ENCODE results near the gene C1GALT1. TPM values are rescaled to one million over a fixed set of nuclear protein-coding genes. Genes with fewer than 3 reads are reported as not detected.
"Not testable (repeated sequence)": the region's sequence is repeated elsewhere in the genome, so short reads cannot be mapped to it uniquely, and the experiment has no call there.

The C1GALT1 gene
- polyA plus RNA-seq, 3 donors: 40.8 to 46.8 (median 42.0) TPM

DNA sequence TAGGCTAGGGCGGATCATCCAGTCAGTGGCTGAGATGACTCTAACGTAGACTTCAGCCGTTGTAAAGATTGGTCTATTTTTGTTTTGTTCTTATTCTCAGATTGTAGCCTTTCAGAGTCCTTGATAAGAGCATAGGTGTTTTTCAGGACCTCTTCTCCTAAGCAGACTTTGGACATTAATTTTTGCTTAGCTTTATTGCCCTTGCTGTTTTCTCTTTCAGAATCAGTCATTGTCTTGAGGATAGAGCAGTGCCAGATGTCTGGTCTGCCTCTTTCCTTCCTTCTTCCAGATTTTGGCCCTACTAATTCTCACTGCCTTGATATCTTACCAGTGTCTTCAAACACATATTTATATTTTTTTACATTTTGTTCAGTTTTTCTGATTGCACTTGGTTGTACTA lies 49.5 kb downstream of the C1GALT1 start:
- DNase-seq (ENCODE audit: low read depth in 3 of 3, low spot score in 2 of 3): no peak

DNA sequence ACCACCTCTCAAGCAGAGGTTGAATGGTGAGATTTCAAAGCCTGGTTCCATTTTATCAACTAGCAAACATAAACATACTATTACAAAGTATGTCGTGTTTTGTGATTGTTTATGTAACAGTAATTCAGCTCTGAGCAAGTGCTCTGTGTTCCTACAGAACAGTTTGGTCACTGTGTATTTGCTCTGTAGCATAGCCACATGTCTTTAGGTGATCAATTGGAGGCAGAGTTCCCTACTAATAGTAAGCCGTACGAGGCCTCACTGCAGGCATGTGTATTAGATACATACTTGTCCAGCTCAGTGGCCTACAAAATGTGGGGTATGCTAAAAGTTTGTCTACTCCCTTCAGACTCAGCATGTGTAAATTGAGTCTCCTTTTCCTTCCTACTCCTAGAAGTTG lies 53.0 kb downstream of the C1GALT1 start:
- DNase-seq (ENCODE audit: low read depth in 3 of 3, low spot score in 2 of 3): no peak

DNA sequence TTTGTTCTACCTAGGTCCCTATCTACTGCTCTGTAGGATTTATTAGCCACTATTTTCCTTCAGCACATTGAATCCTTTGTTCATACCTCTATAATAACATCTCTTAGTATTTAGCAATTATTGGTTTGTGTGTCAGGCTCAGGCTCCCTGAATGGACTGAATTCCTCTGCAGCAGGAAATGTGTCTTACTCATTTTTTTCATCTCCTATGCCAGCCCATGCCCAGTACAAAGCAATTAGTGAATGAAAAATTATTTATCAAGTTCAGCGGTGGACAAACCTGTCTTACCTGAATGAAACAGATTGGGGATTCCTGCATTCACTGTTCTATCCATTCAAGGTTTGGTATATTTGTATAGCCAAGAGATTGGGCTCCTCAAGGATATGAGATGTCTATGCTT lies 53.7 kb downstream of the C1GALT1 start:
- DNase-seq (ENCODE audit: low read depth in 3 of 3, low spot score in 2 of 3): no peak

DNA sequence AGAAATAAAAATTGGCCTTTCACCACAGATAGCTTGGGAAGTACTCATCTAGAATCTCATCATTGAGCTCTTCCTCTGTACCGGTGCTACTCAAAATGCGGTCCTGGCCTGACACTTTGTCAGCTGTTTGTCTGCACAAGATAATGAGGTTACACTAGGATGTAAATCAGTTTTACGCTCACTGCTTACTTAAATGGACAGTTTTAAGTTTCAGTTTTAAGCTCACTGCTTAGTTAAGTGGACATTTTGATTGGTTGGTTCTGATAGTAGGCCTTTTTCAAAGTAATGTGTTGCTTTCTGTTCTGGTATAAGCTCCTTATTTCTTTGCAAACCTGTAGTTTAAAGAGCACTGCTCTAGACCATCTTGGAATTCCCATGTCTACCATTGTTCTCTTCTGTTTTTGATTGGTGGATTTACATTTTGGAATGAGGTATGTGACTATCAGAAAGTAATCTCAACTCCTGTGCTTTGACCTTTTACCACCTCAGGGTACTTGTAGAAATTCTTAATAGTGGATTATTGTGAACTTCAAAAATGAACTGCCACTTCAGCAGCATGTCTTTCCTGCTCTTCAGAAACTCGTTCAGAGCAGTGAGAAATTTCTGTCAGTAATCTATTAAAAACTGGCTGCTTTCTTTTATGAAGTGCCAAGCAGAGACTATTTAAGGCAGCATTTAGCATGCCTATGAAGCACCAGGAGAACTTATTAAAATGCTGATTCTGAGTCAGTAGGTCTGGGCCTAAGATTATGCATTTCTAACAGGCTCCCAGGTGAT lies 55.0 kb downstream of the C1GALT1 start:
- peak in 1 of 3 donors; percentile 5 for DNase-seq (ENCODE audit: low read depth in 3 of 3, low spot score in 2 of 3)

DNA sequence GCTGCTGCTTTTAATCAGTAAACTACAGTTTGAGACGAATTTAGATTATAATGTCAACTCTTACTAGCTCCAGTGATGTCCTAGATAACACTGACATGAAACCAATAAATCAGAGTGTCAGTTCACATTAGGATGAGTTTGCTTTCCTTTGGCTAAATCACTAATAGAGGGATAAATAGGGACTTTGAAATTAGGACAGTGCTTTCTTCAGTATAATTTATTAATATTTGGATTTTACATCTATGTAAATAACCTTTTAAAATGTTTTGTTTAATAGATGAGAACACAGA lies 55.6 kb downstream of the C1GALT1 start:
- DNase-seq (ENCODE audit: low read depth in 3 of 3, low spot score in 2 of 3): no peak

DNA sequence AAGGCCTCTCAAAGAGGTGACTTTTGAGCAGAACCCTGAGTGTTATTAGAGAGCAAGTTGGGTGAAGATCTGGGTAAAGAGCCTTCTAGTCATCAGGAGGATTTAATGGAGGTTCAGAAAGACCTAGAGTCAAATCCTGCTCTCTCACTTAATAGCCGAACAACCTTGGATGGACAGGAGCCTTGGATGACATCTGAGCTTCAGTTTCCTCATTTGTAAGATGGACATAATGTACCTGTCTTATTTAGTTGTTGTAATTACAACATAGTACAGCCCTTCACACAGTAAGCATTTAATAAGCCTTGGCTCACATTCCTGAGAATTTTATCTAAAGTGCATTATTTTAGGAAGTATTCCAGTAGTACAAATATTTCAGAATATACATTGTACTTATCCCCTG lies 57.0 kb downstream of the C1GALT1 start:
- no peak for DNase-seq (ENCODE audit: low read depth in 3 of 3, low spot score in 2 of 3)

DNA sequence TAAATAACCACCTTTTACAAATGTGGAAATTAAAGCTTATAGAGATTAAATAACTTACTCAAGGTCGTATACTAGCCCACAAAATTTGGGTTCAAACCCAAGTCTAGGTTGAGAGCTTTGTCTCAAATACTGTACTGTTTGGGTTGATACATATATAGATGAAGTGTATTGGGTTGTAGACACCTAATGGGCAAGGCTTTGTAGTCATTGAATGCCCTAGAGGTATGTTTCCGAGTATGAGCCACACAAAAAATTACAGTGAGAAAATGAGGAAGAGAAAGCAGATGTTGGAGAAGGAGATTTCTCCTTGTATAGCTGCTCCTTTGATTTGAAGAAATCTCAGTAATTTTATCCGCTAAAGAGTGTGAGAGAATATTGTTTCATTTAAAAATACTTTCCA lies 60.6 kb downstream of the C1GALT1 start:
- no peak for DNase-seq (ENCODE audit: low read depth in 3 of 3, low spot score in 2 of 3)

DNA sequence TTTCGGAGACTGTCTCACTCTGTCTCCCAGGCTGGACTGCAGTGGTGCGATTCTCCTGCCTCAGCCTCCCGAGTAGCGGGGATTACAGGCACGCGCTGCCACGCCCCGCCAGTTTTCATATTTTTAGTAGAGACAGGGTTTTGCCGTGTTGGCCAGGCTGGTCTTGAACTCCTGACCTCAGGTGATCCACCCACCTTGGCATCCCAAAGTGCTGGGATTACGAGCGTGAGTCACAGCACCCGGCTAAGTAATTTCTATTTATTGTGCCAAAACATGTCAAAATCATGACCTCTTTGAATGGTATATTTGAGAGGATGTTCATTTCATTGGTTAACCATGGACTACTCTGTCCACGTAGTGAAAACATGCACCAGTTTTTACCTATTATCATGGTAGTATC lies 62.9 kb downstream of the C1GALT1 start:
- DNase-seq (ENCODE audit: low read depth in 3 of 3, low spot score in 2 of 3): not testable (repeated sequence)

DNA sequence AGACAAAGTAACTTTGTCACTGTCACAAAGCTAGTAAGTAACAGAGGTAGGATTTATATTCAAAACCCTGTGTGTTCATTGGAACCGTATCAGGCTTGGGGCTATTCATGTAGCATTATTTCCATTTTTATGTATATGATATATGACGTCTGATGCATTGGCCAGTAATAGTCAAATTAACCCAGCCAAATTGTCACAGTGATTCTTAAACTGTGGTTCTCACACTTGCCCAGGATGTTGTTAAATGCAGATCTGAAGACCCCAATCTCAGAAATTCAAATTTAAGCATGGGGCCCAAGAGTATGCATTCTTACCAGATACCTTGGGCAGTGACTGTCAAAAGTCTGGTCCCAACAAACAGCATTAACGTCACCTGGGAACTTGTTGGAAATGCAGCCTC lies 63.9 kb downstream of the C1GALT1 start:
- no peak for DNase-seq (ENCODE audit: low read depth in 3 of 3, low spot score in 2 of 3)

DNA sequence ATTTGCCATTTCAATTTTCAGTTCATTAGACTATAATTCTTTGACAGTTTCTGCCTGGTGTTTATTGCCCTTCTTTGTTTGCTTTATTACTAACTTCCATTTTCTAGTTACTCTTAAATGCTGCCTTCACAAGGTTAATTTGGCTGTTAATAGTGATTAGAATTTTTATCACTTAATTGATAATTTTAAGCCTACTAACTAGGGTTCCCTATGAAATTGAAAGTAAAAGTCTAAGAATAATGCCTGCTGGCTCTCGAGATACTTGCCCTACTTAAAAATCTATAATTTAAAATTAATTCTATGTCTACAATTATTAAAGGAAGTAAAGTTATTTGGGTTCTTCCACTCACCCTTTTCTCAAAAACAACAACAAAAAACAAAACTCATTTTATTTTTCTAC lies 65.3 kb downstream of the C1GALT1 start:
- no peak for DNase-seq (ENCODE audit: low read depth in 3 of 3, low spot score in 2 of 3)

DNA sequence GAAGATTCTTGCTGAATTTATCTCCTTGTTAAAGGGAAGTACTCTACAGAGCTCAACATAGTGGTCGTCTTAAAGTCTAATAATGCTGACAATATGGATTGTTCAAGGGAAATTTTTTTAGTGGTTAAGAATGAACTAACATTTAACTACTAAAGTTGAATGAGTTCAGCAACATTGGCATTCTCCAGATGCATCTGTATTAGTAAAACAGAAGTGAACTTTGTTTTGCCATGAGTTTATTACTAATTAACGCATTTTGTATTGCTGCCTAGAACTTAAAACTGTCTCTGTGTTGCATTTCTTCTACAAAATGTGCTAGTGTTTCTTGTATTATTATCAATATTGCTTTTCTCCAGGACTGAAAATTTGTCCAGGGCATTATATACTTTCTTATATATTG lies 67.5 kb downstream of the C1GALT1 start:
- DNase-seq (ENCODE audit: low read depth in 3 of 3, low spot score in 2 of 3): no peak

DNA sequence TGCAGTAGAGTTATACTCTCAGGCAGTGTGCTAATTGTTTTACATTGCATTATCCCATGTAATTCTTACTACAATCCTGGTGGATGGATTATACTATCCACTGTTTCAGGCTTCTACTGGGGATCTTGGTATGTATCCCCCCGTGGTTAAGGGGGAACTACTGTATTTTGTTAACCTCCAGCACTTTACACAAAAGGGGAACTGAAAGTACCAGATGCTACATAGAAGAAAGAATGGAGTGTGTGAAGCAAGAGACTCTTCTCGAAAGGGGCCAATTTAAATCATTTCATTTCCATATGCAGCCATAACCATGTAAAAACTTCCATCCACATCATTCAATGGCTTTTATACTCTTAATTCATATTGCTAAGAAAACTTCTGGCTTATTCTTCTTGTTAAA lies 69.4 kb downstream of the C1GALT1 start:
- no peak for DNase-seq (ENCODE audit: low read depth in 3 of 3, low spot score in 2 of 3)

DNA sequence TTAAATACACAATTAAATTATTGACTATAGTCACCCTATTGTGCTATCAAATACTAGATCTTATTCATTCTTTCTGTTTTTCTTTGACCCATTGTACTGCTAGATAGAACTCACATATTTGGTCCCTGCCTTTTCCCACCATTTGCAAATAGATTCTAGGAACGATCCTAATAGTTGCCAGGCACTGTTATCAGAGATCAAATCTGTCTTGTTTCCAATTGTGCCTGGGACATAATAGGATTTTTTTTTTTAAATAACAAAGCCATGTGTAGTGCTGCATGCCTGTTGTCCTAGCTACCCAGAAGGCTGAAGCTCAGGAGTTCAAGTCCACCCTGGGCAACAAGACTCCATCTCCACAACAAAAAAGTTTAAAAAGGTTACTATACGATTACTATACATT lies 72.0 kb downstream of the C1GALT1 start:
- no peak for DNase-seq (ENCODE audit: low read depth in 3 of 3, low spot score in 2 of 3)

DNA sequence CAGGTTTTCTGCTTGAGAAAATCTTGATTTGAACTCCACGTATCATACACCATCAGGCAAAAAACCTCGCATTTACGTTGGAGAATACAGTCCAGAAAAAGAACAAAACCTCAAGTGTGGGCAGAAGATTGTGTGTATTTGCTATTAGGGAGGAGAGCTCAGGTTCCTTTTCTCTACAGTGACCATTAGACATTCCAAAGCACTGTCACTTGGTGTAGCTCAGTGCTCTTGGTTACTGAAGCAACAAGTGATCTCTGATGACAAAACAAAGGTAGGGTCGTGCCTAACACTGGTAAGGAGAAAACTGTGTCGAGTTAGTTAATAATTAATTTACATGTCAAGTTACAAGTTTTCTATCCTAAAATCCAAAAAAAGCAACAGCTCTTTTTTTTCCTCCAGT lies 72.6 kb downstream of the C1GALT1 start:
- DNase-seq (ENCODE audit: low read depth in 3 of 3, low spot score in 2 of 3): peak in 1 of 3 donors; percentile 10

DNA sequence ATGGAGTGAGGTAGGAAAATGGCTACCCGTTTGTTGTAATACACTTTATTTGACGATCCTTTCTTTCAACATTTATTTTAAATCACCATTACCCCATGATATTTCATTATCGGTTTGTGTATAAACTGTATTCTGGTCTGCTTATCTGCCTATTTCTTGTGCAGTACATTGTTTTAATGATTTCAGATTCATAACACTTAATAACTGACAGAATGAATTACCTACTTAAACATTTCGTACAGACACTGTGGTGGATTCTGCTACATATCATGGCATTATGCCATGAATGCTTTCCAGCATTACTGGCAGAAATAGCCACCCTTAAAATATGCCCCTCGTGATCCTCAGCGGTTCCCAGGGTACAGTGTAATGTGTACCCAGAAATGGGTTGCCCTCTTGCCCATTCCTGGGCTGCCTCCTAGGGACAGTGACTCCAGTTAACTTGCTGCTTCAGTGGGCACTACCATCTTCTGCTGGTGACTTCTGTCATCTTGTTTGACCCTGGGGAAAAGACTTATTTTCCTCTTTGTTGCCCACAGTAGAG lies 74.5 kb downstream of the C1GALT1 start:
- no peak for DNase-seq (ENCODE audit: low read depth in 3 of 3, low spot score in 2 of 3)

DNA sequence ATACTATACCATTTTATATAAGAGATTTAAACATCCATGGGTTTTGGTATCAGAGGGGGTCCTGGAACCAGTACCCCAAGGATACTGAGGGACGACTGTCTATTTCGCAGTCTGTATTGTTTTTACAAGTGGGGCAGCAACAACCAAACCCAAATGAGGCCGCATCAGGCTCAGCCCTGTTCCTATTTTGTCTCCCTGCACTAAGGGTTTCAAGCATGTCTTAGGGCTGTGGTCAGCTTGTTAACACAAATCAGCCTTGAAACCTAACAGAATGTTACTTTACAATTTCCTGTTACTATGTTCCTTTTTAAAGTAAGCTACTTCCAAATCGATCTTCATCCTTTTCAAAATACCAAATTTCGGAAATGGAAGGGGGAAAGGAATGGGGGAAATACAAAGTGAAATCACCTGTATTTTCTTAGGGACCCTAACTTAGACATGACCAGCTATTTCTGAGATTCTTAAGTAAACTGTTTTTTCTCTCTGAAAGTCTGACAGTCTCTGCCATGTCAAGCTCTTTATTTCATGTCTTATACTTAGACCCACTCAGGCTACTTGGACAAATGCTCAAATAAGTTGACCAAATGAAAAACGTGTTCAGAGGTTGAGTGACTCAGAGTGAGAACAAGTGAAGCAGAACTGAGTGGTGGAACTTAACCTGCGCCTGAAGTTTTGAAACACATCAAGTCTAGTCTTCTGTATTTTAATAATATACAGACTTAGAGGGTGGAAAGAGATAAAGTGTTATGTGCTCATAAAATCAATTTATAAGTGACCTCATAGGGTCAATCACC lies 75.8 kb downstream of the C1GALT1 start:
- no peak for DNase-seq (ENCODE audit: low read depth in 3 of 3, low spot score in 2 of 3)

DNA sequence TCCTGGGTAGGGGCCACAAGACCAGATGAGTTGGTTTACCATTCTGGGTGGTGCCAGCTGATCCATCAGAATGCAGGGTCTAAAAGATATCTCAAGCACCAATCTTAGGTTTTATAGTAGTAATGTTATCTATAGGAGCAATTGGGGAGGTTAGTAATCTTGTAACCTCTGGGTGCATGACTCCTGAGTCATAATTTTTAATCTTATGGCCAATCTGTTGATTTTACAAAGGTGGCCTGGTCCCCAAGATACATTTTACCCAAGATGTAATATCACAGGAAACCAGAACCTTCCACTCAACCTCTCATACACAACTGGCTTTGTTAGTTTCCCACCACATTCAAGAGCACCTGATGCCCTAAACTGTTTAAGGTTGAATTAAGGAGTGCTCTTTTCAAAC lies 79.5 kb downstream of the C1GALT1 start:
- no peak for DNase-seq (ENCODE audit: low read depth in 3 of 3, low spot score in 2 of 3)

DNA sequence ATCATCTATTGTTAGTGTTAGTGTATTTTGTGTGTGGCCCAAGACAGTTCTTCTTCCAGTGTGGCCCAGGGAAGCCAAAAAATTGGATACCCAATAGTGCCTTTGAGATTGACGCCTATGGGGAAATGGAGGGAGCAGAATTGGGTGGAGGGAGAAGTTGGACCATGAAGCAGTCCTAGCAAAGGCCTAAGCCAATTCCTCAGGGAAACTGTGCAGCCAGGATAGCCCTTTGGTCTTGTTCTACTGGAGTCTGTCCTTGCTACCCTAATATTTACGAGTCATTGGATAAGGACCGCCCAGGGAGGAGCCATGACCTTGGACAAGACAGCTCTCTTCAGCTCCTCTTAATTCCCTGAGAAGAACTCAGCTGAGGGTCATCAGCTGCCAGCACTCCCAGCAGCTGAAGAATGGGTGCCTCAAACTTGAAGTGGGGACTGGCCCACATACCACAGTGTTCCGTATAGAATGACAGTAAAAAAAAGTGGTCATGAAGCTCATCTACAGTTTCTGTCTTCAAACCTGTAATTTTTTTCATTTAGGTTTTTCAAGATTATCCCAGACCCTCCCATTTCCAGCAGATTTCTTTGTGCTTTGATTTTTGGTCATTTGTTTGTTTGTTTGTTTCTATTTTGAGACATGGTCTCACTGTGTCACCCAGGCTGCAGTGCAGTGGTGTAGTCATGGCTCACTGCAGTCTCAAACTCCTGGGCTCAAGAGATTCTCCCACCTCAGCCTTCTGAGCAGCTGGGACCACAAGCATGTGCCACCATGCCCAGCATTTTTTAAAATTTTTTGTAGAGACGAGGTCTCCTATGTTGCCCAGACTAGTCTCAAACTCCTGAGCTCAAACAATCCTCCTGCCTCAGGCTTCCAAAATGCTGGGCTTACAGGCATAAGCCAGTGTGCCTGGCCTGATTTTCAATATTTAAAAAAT lies 81.2 kb downstream of the C1GALT1 start:
- no peak for DNase-seq (ENCODE audit: low read depth in 3 of 3, low spot score in 2 of 3)

DNA sequence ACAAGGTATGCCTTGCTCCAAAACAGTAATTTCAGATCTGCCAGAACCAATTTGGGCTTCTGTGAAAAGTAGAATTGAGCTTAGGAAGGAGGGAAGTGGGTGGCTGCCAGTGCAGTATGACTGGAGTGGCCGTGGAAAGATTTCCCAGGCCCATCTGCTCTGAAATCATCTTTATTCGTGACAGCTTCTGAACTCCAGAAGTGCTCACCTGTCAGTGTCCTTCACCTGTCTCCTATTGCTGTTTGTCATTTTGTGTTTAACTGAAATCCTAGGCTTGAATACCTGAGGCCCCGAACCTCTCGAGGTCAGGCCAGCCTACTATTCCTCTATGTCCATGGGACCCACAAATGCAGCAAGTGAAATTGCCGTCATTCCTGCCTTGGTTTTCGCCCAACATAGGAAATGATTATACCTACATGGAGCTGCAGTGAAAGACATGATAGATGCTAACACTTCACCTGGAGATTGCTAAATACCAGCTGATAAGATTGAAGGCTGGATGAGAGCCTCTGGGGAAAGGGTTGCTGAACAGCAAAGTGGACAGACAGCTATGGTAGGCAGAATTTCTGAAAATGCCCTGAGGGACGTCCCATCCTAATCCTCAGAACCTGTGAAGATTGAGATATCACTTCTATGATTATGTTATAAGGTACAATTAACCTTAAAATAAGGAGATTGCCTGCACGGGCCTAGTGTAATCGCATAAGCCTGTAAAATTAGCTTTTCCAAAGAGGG lies 82.1 kb downstream of the C1GALT1 start:
- no peak for DNase-seq (ENCODE audit: low read depth in 3 of 3, low spot score in 2 of 3)

All from right renal cortex interstitium (tissue), 3 donors.